Hippocampal formation (tissue), 2 donors: Measurements from ENCODE around the gene TSPAN11.

ENCODE experiments used
- DNase-seq, 2 donors: peaks; one replicate each; lab custom pipeline; 2025; lab: John Stamatoyannopoulos, UW

TSPAN11 gene

DNA sequence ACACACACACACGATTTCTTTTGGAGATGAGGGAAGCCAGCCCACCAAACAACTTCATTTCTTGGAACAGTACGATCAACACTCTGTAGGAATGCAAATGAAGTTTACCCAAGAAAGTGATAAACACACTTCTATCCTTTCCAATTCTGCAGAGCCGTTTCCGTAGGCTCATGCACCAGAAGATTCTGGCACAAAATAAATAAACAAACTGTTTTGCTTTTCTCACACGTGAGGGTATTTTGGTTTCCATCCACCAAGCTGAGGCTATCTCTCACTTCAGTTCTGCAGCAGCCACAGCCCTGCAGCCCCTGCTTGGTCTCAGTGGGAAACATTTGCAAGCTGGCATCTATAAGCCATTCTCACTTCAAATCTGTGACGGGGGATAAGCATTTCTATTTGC is 15.3 kb upstream of the TSPAN11 start:
- DNase-seq: no peak

DNA sequence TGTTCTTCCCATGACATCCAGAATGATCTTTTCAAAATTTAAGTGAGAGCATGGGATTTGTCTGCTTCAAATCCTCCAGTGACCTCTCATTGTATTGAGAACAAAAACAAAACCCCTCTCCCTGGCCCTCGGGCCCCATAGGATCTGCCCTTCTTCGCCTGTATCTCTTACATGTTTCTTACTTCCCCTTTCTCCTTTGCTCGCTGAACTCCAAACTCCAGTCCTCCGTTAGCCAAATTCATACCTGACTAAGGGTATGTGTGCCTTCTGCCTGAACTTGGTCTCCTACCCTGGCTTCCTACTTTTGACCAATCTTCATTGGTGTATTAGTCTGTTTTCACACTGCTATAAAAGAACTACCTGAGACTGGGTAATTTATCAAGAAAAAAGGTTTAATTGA is 13.2 kb upstream of the TSPAN11 start:
- DNase-seq: no peak

DNA sequence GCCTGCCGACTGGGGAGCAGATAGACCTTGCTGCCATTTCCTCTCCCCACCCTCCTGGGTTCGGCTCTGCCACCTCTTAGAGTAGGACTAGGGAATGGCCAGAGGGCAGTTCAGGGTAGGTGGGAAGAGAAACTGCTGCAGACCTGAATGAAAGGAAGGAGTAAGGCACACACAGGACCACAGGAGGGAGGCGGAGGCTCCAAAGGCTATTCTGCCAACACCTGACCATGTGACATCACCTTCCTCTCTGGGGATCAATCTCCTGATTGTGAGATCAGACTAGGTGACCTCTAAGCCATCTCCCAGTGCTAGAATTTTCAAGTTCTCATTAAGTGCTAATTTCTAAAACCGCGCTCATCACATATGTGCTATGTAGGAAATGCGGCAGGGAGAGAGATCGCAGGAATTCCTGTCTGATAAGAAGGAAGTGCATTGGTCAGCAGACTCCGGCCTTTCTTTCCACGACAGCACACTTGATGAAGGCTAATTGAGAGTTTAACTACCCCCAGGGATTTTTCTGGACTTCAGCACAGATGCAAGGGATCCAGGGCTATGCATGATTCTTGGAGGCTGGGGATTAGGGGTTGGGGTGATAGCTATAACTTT is 11.5 kb upstream of the TSPAN11 start:
- no peak for DNase-seq

DNA sequence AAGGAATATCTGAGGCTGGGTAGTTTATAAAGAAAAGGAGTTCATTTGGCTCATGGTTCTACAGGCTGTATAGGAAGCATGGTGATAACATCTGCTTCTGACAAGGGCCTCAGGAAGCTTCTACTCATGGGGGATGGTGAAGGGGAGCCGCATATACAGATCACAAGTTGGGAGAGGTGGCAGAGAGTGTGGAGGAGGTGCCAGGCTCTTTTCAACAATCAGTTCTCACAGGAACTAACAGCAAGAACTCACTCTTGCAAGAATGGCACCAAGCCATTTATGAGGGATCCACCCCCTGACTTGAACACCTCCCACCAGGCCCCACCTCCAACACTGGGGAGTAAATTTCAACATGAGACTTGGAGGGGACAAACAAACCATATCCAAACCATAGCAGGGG is 3.5 kb upstream of the TSPAN11 start:
- DNase-seq: no peak

DNA sequence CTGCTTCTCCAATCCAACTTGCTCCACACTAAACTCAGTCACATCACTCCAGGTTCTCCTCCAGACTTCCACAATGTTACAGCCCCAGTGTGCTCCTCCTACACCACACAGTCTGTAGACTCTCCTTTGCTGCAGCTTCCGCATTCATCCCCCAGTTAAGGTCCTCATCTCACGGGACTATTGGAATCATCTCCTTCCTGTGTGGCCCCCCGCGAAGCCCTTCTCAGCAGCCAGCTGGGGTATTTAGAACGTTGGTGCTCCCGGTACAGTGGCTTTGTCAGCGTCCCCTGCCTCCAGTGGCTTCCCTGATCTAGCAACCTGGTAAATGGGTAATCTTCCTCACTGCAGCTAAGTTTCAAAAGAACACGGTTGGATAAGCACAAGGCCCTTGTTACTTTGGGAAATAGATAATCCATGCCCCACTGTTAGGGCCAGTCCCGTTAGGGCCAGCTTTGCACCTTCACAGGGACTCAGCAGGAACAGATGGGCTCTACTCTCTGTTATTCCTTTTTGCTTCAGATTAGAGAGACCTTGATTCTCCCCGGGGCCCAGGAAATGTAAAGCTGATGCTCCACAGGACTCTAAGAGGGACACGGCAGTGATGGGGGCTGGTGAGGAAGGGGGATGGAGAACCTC is 823 bp upstream of the TSPAN11 start:
- DNase-seq: no peak

DNA sequence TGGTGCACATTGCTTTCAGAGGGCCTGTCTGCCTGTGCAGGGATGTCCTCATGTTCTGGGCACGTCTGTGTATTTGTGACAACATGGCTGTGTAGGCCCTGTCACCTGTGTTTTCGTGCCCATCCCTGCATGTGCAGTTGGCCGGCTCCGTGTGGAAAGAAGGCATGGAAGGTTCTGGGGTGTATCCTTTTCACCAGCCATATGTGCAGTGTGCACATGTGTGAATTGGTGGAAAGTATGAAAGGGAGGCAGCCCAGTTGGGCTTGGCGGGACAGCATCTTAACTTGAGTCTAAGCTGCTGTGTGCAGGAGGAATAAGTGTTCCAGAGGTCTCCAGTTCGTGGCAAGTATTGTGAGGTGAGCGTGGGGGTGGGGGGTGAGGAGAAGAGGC is 669 bp downstream of the TSPAN11 start:
- no peak for DNase-seq

DNA sequence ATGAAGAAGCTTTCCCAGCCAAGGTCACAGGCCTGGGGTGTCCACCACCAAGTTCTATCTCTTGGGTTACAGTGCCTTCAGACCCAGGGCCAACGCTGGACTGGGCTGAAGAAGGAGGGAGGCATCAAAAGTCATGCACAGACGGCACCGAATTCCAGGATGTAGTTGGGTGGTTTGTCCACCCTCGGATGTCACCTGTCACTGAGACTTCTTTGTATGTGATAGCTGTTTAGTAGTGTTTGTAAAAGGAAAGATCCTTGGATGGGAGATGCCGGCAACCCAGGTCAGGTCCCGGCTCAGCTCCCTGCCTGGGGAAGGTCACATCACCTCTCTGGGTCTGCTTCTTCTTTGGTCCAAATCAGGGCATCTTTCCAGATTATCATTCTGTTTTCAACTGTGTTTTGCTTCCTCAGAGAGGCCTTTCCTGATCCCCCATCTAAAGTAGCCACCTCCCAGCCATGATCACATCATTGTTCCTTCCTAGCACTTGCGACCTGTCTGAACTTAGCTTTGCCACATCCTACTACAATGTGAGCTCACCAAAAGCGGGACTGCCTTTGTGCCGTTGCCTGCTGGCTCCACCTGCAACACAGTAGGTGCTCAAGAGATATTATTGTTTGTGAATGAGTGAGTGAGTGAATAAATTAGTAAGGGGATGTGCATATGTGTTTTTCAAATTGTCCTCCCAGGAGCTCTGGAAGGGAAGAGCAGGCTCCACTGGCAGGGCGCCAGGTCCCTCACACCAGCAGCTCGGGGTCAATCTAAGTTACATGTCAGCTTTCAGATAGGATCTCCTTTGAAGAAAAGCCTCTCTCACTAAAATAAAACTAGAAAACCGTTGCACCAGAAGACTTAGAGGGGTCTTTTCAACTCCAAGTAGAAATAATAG is 2.1 kb downstream of the TSPAN11 start:
- DNase-seq: no peak

DNA sequence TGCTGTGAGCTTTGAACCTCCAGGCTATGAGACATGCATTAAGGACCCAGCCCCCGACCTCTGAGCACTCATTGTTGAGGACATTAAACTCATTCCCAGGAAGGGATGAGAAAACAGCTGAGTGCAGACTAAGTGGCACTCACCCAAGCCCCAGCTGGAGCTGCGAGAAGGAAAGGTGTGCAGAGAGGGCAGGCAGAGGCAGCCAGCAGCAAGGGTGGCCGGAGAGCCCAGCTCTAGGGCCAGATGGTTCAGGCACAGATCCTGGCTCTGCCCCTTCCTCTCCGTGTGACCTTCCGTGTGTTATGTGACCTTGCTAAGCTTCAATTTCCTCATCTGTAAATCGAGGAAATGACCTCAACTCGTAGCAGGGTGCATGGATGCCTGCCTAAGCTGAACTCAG is 3.7 kb downstream of the TSPAN11 start:
- no peak for DNase-seq

DNA sequence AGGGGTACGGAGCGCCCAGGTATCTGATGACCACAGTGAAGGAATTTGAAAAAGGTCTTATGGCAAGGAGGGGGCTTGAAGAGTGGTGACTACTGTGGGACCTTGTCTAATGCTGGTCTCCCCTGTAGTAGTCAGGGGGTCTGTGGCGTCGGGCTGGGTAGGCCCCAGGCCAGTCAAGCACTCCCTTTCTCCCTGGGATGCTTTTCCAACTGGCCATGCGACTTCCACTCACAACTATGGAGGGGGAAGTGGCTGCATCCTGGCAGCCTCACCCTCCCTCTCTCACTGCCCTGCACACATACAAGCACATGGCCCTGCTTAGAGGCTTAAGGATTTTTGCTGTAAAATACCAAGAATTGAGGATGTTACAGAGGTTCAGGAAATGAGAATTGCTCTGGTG is 4.1 kb downstream of the TSPAN11 start:
- DNase-seq: no peak

DNA sequence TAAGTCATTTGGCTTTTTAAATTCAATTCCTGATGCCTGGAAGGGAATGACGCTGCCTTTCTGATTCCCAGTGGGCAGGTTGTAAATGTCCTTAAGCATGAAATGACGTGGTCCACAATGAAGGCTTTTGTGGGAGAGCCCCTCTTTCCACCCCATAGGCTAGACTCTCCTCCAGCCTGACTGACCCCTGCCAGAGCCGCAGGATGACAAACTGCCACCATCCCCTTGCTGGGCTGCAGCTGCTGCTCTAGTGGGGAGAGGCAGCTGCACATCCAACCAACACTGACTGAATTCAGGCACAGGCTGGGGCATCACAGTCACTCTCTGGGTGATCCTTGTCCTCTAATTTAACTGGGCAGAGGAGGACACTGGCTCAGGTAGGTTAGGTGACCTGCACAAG is 6.3 kb downstream of the TSPAN11 start:
- DNase-seq: no peak

DNA sequence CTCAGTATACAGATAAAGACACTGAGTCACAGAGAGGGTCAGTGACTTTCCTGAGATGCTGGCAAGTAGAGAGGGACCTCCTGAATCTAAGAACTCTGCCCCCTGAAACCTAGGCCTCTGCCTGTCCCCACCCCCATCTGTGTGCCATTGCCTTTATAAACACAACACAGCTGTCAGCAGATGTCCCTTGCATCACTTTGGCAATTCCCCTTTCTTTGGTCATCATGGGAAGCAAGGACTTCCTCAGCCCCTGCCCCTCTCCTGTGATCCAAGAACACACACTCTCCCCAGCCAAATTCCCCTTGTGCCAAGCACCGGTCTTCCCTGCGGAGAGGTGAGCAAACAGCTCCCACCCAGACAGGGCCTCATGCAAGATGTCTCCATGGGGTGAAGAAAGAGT is 8.3 kb downstream of the TSPAN11 start:
- no peak for DNase-seq

DNA sequence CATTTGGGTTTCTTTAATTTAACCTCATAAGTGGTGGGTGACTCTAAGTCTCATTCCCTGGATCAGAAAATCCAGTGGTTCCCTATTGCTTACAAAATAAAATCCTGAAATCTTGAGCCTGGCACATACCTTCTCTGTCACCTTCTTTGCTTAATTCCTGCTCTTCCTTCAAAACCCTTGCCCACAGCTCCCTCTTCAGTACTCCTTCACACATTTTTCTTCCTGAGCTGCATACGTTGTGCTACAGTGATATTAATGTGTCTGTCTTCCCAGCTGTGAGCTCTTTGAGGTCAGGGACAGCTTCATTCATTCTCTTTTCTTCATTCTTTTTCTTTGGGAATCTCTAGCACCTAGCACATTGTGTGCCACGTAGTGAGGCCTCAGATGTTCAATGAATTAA is 9.5 kb downstream of the TSPAN11 start:
- no peak for DNase-seq

DNA sequence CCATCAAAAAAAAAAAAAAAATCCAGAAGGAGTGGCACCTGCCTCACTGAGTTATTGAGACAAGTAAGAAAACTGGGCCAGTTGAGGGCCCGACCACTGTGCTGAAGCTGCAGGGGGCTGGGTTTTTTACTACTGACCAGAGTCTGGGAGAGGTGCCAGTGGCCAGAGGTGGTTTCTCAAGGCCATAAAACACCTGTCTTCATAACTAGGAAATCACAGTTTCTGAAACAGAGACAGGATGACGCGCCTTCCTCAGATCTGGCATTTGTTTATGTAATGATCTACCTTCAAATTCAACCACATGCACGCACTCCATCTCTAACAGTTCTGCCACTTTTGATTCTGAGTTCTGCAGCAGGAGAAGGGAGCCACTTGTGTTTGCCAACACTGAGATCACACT is 12.7 kb downstream of the TSPAN11 start:
- no peak for DNase-seq

DNA sequence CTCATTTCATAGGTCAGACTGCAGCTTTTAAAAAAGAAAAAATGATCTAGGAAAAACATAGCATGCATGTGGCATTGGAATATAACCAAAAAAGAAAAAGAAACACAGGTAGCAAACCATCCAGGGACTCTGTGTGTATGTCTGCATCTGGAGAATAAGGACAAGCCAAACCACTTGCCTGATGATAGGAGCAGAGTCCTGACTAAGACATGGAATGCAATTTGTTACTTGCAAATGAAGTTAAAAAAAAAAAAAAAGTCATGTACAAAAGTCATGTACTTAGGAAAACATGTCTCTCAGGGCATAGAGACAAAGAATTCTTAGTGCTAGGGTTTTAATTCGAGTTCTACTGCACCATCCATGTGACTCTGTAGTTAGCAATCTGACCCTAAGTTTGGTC is 15.9 kb downstream of the TSPAN11 start:
- no peak for DNase-seq

DNA sequence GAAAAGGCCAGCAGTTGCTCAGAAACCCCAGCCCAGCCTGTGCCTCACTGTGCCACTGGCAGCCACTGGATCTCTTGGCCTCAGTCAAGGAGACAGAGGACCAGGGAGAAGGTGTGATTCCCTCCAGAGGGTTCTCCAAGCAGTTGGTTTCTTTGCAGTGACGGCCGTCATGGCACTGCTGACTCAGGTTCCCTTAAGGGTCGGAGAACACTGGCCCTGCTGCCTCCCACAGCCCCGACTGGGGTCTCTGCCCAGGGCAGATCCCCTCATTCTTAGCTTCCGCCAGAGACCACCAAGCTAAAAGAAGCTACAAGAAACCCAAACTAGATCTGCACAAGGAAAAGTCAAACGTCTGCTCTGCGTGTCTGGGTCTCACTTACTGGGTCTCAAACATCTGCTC is 16.4 kb downstream of the TSPAN11 start:
- no peak for DNase-seq

DNA sequence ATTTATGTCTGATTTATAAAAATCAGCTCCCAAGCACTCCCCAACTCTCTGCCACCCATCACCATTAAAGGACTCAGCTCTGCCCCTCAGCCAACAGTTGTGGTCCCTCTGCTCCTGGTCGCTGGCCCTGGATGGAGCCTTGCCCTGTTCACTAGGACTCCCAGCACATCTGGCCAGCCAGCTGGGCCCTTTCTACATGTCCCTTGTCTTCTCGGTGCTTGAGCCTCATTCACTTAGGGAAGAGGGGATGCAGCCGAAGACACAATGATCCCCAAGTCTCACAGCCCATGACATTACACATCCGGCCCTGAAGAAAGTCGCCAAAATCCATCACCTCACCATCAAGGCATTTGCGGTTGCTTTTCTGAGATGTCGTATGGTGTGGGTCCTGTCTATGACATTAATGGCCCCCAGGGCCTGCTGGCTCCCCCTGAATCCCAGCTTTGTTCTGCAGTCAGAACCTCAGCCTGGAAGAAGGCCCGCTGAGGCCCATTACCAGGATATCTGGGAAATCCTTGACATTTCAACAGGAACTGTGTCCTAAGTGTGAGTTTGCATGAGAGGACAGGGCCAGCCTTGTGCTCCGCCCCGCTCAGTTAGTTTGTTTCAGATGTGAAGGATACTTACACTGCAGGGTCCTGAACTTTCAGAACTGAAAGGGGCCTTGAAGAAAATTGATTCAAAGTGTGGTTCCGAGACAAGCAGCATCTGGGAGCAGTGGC is 19.1 kb downstream of the TSPAN11 start:
- no peak for DNase-seq

DNA sequence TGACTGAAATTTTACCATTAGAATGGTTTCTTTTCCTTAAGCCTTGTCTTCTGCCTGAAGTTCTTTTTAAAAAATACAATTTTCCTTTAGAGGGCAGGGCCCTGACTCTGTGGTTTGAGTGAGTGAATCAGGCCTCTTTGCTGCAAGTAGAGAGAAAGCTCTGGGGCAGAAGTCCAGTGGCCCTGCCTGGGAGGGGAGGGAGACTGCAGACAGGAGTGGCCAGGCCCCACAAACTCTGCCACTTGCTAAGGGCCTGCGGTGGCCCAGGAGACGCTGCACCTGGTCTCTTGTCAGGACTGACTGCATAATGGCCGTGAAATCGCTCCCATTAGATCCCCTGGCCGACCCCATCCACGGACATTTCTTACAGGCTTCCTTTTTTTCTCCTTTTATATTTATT is 25.5 kb downstream of the TSPAN11 start:
- no peak for DNase-seq

DNA sequence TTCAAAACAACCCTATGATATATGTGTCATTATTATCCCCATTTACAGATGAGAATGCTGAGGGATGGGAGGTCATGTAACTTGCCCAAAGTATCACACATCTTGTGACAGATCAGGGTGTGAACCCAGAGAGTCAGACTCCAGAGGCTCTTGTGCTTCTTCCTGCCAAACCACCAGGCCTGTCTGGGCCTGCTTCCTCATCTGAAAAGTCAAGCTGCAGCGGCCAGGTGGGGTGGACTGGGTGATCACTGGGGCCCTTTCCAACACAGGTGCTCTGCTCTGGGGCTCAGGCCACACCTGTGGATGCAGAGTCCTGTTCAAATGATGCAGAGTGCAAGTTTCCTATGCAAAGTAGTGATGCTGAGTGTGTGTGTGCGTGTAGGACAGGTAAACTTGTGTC is 26.7 kb downstream of the TSPAN11 start:
- no peak for DNase-seq

DNA sequence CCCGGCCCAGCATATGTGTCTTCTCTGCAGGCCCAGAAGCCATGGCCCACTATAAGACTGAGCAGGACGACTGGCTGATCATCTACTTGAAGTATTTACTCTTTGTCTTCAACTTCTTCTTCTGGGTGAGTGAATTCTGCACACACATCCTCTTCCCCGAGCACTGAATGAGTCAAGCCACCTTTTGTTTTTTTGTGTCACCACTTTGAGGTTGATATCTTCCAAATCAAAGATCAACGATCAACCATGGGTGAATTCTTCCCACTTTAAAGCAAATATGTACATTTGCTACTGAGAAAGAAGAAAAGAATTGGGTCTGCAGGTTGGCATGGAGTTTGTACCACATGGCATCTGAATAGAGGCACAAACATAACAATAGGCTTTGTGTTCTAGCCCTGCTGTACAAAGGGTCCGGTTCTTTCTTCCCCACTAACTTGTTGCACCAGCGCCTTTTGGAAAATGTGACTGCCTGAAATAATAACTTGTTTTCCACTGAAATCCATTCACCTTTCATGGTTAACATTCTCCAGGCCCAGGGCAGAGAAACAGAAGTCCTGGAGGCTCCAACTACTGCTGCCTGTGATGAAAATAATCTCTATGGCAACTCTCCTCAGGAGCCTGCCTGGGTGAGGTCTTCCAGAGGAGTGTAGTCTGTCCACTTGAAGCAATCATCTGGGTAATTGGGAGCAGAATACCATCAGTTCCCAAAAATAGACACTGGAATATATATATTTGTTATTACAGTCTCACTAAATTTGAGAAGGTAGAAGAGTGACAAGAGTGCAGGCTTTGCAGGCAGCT is 27.6 kb downstream of the TSPAN11 start:
- peak in 1 of 2 donors; percentile 81 for DNase-seq

DNA sequence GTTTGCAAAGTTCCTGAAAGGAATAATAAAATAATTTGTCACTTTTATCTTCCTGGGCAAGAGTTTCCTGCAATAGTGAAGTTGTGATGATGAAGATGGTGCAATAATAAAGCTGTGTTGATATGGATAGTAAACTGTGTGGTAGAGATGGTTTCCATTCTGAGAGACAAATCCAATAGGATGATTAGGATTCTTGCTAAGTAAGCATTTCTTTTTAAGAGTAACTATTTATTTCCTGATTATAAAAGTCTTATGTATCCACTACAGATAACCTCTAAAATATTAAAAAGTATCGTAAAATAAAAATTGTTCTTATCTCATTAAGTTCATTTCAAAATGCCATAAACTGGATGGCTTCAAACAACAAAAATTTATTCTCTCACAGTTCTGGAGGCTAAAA is 28.7 kb downstream of the TSPAN11 start:
- no peak for DNase-seq

DNA sequence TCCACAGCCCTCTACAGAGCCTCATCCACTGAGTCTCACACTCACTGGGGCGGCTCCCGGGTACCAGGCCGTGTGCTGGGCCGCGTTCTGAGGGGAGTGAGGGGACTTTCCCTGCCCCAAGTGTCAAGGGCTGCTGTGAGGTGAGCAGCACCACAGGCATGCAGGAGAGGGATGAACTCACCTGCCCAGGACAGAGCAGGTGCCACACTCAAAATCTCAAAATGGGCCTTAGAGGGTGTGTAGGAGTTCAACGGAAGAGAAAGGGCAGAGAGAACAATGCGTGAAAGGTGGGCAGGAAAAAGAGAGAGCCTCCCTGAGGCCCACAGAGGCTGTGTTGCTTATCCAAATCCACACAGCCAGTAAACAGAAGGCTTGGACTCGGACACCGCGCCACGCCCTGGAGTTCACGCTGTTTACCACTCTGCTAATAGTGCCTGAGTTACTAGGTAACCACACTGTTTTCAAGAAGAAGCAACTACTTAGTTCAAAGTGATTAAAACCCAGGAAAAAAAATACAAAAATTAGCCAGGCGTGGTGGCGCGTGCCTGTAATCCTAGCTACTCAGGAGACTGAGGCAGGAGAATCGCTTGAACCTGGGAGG is 32.7 kb downstream of the TSPAN11 start:
- no peak for DNase-seq
